GM12891 (cell line): ENCODE results near the gene AIDA.

Experiments
- POLR2A ChIP-seq: IDR thresholded peaks from 2 replicates; pipeline ENCODE4 v1.6.1; 2011; ENCODE audit warnings: low read depth, low read length, control low read depth
- POLR2AphosphoS5 ChIP-seq: IDR thresholded peaks from 2 replicates; pipeline ENCODE4 v1.6.1; 2011; ENCODE audit warnings: low read depth, low read length, control low read depth
- TAF1 ChIP-seq: IDR thresholded peaks from 2 replicates; pipeline ENCODE4 v1.6.1; 2011; ENCODE audit warnings: low read depth, low read length, control low read depth

- TF ChIP-seq POLR2AphosphoS5 (no peak), POLR2A (no peak), TAF1 (no peak)
Measured at GRCh38 chr1:222716393-222716792, 4.1 kb upstream of the AIDA start.
